Measurements from ENCODE around the gene SRPK3. TPM values are rescaled to one million over a fixed set of nuclear protein-coding genes. Genes with fewer than 3 reads are reported as not detected.
"Not testable (repeated sequence)": the region's sequence is repeated elsewhere in the genome, so short reads cannot be mapped to it uniquely, and the experiment has no call there.

Gene SRPK3
- polyA plus RNA-seq, 1 donor = 299 TPM

DNA sequence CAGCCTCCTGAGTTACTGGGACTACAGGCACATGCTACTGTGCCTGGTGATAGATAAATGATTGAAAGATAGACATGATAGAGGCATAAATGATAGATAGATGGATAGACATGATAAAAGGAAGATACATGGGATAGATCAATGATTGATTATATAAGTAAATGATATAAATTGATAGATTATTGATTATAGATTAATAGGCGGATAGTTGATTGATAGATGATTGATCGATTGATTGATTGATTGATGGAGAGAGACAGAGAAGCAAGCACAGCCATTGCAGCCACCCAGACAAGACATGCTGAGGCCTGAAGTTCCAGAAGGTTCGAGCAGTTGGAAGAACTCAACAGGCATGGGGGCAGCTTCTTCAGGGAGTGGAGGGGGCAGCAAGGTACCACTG lies 34.5 kb upstream of the SRPK3 start:
- no peak for DNase-seq (ENCODE audit: low read depth)

DNA sequence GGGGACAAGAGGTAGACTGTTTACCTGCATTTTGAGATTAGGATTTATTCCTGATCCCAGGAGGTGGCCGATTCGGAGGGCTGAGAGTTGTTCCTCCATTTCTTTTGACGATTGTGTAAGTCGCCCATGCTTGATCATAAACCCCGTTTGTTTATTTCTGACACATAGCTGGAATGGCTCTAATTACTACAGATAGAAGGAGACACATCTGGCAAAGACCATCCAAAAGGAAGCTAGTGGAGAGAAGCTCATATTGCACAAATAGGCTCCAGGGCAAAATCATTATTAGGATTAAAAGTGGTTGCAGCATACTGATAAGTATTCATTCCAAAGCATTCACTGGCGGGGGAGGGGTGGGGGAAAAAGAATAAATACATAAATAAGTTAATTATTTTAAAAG lies 33.9 kb upstream of the SRPK3 start:
- not testable (repeated sequence) for DNase-seq (ENCODE audit: low read depth)

DNA sequence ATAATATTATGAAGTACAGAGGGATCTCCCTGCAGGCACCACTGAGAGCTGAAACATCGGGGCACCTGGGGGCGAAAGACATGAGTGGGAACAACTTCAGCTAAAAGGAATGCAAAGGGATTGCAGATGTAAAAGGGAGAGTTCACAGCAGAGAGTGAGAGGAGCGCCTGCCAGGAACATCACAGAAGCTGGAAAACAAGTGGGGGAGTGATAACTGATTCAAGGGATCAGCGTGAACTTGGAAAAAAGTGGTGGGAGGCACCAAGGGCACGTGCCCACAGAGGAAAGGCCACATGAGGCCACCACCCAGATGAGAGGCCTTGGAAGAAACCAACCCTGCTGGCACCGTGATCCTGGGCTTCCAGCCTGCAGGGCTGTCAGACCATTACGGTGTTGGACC lies 31.8 kb upstream of the SRPK3 start:
- not testable (repeated sequence) for DNase-seq (ENCODE audit: low read depth)

DNA sequence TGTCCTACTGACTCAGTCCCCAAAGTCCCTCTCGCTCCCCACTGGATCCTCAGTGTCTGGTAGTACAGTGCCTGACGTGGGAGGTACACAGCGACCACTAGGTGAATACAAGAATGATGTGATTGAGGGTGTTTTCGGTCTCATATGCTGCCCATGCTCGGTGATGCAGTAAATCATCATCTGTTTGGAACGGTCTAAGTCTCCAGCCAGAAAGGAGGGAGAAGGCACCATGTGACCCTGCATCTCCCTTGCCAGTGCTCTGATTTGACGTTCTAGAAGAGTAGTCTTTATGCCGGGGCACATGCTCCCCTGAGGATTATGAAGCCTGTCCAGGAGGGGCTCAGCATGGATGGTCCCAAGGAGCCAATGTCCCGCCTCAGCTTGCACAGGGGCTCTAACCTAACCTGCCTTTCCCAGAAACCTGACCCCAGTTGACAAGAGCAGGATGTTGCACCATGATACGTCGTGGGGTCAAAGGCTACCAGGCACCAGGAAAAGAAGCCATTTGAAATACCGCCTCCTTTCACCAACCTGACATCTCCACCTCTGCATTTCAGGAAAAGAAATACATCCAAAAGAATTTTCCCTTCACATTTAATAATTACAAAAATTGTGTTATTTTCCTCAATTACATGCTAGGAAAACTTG lies 30.6 kb upstream of the SRPK3 start:
- DNase-seq (ENCODE audit: low read depth) = no peak

DNA sequence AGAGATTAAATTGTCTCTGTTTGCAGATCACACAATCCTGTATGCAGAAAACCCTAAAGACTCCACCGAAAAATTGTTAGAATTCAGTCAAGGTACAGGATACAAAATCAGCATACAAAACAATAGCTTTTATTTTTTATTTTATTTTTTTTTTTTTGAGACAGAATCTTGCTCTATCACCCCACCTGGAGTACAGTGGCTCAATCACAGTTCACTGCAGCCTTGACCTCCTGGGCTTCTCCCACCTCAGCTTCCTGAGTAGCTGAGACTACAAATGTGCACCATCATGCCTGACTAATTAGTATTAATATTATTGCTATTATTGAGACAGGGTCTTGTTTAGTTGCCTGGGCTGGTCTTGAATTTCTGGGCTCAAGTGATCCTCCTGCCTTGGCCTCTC lies 25.7 kb upstream of the SRPK3 start:
- no peak for DNase-seq (ENCODE audit: low read depth)

GRCh38 chrX:153761863-153762262 lies 19.0 kb upstream of the SRPK3 start:
- DNase-seq (ENCODE audit: low read depth) = no peak

DNA sequence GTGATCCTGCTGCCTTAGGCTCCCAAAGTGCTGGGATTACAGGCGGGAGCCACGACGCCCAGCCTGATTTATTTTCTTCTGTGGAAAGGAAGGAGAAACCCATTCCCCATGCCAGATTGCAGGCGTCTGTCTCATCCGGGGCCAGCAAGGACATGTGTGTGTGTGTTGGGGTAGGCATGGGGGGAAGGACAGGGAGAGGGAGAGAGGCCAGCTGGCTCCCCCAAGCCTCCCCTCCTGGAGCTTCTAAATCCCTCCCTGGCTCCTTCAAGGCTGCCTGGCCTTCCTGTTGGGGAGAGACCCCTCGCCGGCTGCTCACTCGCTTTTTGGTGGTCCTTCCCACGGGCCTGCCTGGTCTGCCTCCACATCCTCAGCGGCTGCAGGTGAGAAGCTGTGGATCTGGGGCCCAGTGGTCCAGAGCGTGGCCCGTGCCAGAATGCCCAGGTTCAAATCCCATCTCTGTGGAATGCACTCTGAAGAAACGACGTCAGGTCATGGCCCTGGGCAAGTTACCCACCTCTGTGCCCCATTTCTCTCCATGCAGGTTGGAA lies 18.1 kb upstream of the SRPK3 start:
- DNase-seq (ENCODE audit: low read depth) = no peak

GRCh38 chrX:153763298-153763932 lies 17.4 kb upstream of the SRPK3 start:
- no peak for DNase-seq (ENCODE audit: low read depth)

GRCh38 chrX:153763989-153764755 lies 16.7 kb upstream of the SRPK3 start, which contains the start of gene PLXNB3:
Gene PLXNB3, plus strand, starts transcription at chrX:153764249. Its CDS starts 1,287 bp downstream, at chrX:153765536.
- no peak for DNase-seq (ENCODE audit: low read depth)

DNA sequence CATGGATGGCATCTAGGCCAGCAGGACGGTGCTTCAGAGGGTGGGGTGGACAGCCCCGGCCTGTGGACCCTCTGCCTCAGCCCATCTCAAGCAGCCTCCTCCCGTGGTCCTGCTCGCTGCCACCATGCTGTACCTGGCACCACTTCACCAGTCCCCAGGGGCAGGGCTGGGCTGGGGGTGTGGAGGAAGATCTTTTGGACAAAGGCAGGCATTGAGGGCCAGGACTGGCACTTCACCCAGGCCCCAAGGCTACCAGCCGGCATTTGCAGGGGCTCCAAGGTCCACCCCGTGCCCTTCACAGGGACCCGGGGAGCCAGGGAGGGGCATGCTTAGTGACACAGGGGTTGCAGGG lies 16.1 kb upstream of the SRPK3 start:
- no peak for DNase-seq (ENCODE audit: low read depth)

- DNase-seq (ENCODE audit: low read depth) = no peak
Observed at GRCh38 chrX:153765138-153766079, 15.4 kb upstream of the SRPK3 start.

DNA sequence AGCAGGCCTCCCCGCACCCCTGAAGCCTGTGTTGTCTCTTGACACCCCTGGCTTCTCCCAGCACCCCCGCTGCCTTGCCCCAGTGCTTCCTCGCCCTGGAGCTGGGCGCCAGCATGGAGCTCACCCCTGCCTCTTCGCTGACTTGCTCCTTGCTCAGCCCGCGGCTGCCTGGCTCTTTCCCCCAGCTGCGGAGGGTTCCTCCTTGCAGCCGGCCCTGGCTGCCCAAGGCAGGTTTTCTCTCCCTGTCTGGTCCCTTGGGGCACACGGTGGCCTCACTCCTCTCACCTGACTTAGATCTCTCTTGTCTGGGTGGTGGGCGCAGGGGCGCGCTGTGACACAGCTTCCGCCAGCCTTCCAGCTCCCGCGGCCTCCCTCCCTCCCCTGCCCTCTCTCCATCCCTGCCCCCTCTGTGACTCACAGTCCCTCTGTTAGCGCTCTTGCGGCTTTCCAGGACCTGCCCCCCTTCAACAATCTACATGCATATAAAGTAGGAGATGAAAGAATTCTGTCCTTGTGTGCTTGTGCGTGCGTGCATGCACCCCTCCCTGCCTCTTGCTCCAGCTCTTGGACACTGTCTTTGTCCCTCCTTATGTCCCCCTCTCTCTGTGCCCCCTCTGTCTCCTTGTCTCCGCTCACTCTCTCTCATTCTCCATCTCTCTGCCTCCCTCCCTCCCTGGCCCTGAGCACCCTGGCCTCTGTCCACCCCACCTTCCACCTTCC lies 14.6 kb upstream of the SRPK3 start:
- no peak for DNase-seq (ENCODE audit: low read depth)

DNA sequence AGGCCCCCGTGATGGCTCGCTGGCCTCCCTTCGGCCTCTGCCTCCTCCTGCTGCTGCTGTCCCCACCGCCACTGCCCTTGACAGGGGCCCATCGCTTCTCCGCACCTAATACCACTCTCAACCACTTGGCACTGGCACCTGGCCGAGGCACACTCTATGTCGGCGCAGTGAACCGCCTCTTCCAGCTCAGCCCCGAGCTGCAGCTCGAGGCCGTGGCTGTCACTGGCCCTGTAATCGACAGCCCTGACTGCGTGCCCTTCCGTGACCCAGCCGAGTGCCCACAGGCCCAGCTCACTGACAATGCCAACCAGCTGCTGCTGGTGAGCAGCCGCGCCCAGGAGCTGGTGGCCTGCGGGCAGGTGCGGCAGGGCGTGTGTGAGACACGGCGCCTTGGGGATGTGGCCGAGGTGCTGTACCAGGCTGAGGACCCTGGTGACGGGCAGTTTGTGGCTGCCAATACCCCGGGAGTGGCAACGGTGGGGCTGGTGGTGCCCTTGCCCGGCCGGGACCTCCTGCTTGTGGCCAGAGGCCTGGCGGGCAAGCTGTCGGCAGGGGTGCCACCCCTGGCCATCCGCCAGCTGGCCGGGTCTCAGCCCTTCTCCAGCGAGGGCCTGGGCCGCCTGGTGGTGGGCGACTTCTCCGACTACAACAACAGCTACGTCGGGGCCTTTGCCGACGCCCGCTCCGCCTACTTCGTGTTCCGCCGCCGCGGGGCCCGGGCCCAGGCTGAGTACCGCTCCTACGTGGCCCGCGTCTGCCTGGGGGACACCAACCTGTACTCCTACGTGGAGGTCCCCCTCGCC lies 13.8 kb upstream of the SRPK3 start:
- no peak for DNase-seq (ENCODE audit: low read depth)

DNA sequence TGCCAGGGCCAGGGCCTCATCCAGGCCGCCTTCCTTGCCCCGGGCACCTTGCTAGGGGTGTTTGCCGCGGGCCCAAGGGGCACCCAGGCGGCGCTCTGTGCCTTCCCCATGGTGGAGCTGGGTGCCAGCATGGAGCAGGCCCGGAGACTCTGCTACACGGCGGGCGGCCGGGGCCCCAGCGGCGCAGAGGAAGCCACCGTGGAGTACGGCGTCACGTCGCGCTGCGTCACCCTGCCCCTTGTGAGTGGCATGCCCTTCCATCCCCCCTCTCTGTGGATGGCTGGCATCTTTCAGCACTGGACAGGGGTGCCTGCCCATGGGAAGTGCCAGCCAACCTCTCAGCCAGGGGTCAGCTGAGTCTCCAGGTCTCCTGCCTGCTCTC lies 13.2 kb upstream of the SRPK3 start:
- no peak for DNase-seq (ENCODE audit: low read depth)

- no peak for DNase-seq (ENCODE audit: low read depth)
Observed at GRCh38 chrX:153768311-153769157, 12.3 kb upstream of the SRPK3 start.

GRCh38 chrX:153769158-153769864 lies 11.5 kb upstream of the SRPK3 start:
- DNase-seq (ENCODE audit: low read depth) = no peak

DNA sequence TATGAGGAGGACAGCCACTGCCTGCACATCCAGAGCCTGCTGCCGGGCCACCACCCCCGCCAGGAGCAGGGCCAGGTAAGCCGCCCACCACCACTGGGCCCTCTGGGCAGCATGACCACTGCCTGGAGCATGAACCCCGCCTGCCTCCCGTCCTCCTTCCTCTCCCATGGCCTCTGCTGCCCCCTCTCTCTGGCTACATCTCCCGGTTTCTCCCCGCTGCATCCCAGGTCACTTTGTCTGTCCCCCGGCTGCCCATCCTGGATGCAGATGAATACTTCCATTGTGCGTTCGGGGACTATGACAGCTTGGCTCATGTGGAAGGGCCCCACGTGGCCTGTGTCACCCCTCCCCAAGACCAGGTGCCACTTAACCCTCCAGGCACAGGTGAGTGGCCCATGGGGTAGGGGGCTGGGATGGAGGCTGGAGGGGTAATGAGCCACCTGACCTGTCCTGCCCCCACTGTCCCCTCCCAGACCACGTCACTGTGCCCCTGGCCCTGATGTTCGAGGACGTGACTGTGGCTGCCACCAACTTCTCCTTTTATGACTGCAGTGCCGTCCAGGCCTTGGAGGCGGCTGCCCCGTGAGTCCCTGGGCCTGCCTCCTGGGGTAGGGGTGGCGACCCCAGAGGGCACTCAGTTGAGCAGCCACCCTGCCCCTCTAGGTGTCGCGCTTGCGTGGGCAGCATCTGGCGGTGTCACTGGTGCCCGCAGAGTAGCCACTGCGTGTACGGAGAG lies 10.8 kb upstream of the SRPK3 start:
- no peak for DNase-seq (ENCODE audit: low read depth)
